A673 (cell line): ENCODE measurements around the gene MVB12A.

Experiments
- CTCF ChIP-seq: fragments of 300-800, 200-600 bp; sonication (generic); conservative IDR thresholded peaks from 2 replicates; pipeline ENCODE4 v1.5.1; 2017; ENCODE audit warnings: low read depth, mild to moderate bottlenecking, antibody characterized with exemption, low read length, moderate library complexity, mixed read lengths
- EZH2 ChIP-seq: fragments of 200-600 bp; sonication (generic); IDR thresholded peaks from 2 replicates; pipeline ENCODE4 v1.6.1; 2017; ENCODE audit warnings: borderline replicate concordance, low read depth, mild to moderate bottlenecking, mixed read lengths, antibody characterized with exemption, low read length; ENCODE audit not compliant: poor library complexity, severe bottlenecking

- TF ChIP-seq CTCF (no peak), EZH2 (no peak)
These were observed 46.6 kb downstream of the MVB12A start for GRCh38 chr19:17466487-17466850.
